Activated T-helper 17 cell treated with anti-CD3 and anti-CD28 coated beads, Interleukin-2, amount 50 U/mL, for 72 hours (primary cell): ENCODE measurements around the gene DNAAF5. TPM values are rescaled to one million over a fixed set of nuclear protein-coding genes. Genes with fewer than 3 reads are reported as not detected.
"Not testable (repeated sequence)": the region's sequence is repeated elsewhere in the genome, so short reads cannot be mapped to it uniquely, and the experiment has no call there.

ENCODE experiments used
- ATAC-seq: fragments of 150-1000 bp; cut with Tn5 transposase; replicated peaks from 2 replicates; pipeline ENCODE4 v1.10.0; 2021; ENCODE audit warnings: mild to moderate bottlenecking, moderate library complexity
- H3K27ac Mint-ChIP-seq: one replicate; pipeline ENCODE4 v1.8.0; 2022; ENCODE audit warnings: mixed read lengths
- H3K27me3 Mint-ChIP-seq: one replicate; pipeline ENCODE4 v1.8.0; 2022; ENCODE audit warnings: mixed read lengths
- H3K36me3 Mint-ChIP-seq: one replicate; pipeline ENCODE4 v1.8.0; 2022; ENCODE audit warnings: low read depth, mild to moderate bottlenecking, mixed read lengths
- H3K4me1 Mint-ChIP-seq: one replicate; pipeline ENCODE4 v1.8.0; 2022; ENCODE audit warnings: mixed read lengths
- H3K4me3 Mint-ChIP-seq: one replicate; pipeline ENCODE4 v1.8.0; 2022; ENCODE audit warnings: mild to moderate bottlenecking, mixed read lengths
- H3K9me3 Mint-ChIP-seq: one replicate; pipeline ENCODE4 v1.8.0; 2022; ENCODE audit warnings: mixed read lengths
- total RNA-seq, 2 donors: library from RNA; stranded (reverse); gene quantifications; one replicate each; pipeline ENCODE4 v1.2.3, GENCODE V29; 2022

The DNAAF5 gene
- total RNA-seq, 2 donors from 2014 or later, result 15.1 to 39.9 TPM

DNA sequence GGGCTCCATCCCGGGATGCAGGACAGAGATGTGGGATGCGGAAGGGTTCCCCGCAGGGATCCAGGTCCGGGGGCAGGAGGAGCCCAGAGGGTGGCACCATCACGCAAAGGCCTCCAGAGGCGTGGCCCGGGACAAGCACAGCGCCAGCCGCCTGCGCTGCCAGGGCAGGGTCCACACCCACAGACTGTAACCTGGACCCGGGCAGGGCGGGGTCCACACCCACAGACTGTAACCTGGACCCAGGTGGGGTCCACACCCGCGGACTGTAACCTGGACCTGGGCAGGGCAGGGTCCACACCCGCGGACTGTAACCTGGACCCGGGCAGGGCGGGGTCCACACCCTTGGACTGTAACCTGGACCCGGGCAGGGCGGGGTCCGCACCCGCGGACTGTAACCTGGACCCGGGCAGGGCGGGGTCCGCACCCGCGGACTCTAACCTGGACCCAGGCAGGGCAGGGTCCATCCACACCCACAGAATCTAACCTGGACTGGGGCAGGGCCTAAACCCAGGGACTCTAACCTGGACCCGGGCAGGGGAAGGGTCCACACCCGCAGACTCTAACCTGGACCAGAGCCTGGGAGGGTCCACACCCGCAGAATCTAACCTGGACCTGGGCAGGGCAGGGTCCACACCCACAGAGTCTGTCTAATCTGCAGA lies 68.3 kb downstream of the DNAAF5 start:
- H3K27me3 Mint-ChIP-seq, result no peaks in the 10 kb centered on the region
- H3K4me1 Mint-ChIP-seq, result no peaks in the 10 kb centered on the region
- H3K36me3 Mint-ChIP-seq, result no peaks in the 10 kb centered on the region
- H3K9me3 Mint-ChIP-seq, result no peaks in the 10 kb centered on the region
- H3K4me3 Mint-ChIP-seq, result no peak overlapping the region
- ATAC-seq, result no peak
- H3K27ac Mint-ChIP-seq, result no peak overlapping the region

DNA sequence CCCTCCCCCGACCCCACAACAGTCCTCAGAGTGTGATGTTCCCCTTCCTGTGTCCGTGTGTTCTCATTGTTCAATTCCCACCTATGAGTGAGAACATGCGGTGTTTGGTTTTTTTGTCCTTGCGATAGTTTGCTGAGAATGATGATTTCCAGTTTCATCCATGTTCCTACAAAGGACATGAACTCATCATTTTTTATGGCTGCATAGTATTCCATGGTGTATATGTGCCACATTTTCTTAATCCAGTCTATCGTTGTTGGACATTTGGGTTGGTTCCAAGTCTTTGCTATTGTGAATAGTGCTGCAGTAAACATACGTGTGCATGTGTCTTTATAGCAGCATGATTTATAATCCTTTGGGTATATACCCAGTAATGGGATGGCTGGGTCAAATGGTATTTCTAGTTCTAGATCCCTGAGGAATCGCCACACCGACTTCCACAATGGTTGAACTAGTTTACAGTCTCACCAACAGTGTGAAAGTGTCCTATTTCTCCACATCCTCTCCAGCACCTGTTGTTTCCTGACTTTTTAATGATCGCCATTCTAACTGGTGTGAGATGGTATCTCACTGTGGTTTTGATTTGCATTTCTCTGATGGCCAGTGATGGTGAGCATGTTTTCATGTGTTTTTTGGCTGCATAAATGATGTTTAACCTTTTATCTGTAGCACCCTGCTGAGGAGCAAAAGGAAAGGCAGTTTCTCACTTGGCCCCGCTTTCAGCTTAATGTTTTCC lies 70.1 kb downstream of the DNAAF5 start:
- not testable (repeated sequence) for H3K4me3 Mint-ChIP-seq, ATAC-seq, H3K36me3 Mint-ChIP-seq, H3K27me3 Mint-ChIP-seq, H3K4me1 Mint-ChIP-seq, H3K27ac Mint-ChIP-seq, H3K9me3 Mint-ChIP-seq

GRCh38 chr7:798921-799470 lies 72.5 kb downstream of the DNAAF5 start:
- no peak for ATAC-seq
- H3K4me1 Mint-ChIP-seq, result no peaks in the 10 kb centered on the region
- H3K9me3 Mint-ChIP-seq, result no peaks in the 10 kb centered on the region
- H3K4me3 Mint-ChIP-seq, result no peak overlapping the region
- H3K27ac Mint-ChIP-seq, result no peak overlapping the region
- no peaks in the 10 kb centered on the region for H3K36me3 Mint-ChIP-seq
- no peaks in the 10 kb centered on the region for H3K27me3 Mint-ChIP-seq

- no peaks in the 10 kb centered on the region for H3K4me1 Mint-ChIP-seq
- H3K27me3 Mint-ChIP-seq, result no peaks in the 10 kb centered on the region
- no peak overlapping the region for H3K4me3 Mint-ChIP-seq
- H3K27ac Mint-ChIP-seq, result no peak overlapping the region
- H3K9me3 Mint-ChIP-seq, result no peaks in the 10 kb centered on the region
- no peak for ATAC-seq
- H3K36me3 Mint-ChIP-seq, result no peaks in the 10 kb centered on the region
Observed at GRCh38 chr7:800692-801091, 74.2 kb downstream of the DNAAF5 start.

- H3K36me3 Mint-ChIP-seq, H3K27me3 Mint-ChIP-seq, ATAC-seq, H3K9me3 Mint-ChIP-seq, H3K4me1 Mint-ChIP-seq, H3K27ac Mint-ChIP-seq, H3K4me3 Mint-ChIP-seq: not testable (repeated sequence)
Observed at GRCh38 chr7:801351-801750, 74.9 kb downstream of the DNAAF5 start.

- H3K4me3 Mint-ChIP-seq, result no peak overlapping the region
- no peak overlapping the region for H3K27ac Mint-ChIP-seq
- no peaks in the 10 kb centered on the region for H3K36me3 Mint-ChIP-seq
- no peaks in the 10 kb centered on the region for H3K27me3 Mint-ChIP-seq
- no peaks in the 10 kb centered on the region for H3K9me3 Mint-ChIP-seq
- H3K4me1 Mint-ChIP-seq, result no peaks in the 10 kb centered on the region
- ATAC-seq, result no peak
Observed at GRCh38 chr7:801940-802381, 75.5 kb downstream of the DNAAF5 start.

GRCh38 chr7:802500-803242 lies 76.2 kb downstream of the DNAAF5 start:
- no peak for ATAC-seq
- Mint-ChIP-seq H3K9me3 (no peaks in the 10 kb centered on the region), H3K4me3 (no peak overlapping the region), H3K27me3 (no peaks in the 10 kb centered on the region), H3K27ac (no peak overlapping the region), H3K36me3 (no peaks in the 10 kb centered on the region), H3K4me1 (no peaks in the 10 kb centered on the region)

- ATAC-seq, result no peak
- Mint-ChIP-seq H3K27ac (no peak overlapping the region), H3K4me1 (no peaks in the 10 kb centered on the region), H3K4me3 (no peak overlapping the region), H3K36me3 (no peaks in the 10 kb centered on the region), H3K9me3 (no peaks in the 10 kb centered on the region), H3K27me3 (no peaks in the 10 kb centered on the region)
Observed at GRCh38 chr7:803243-803635, 76.7 kb downstream of the DNAAF5 start.

DNA sequence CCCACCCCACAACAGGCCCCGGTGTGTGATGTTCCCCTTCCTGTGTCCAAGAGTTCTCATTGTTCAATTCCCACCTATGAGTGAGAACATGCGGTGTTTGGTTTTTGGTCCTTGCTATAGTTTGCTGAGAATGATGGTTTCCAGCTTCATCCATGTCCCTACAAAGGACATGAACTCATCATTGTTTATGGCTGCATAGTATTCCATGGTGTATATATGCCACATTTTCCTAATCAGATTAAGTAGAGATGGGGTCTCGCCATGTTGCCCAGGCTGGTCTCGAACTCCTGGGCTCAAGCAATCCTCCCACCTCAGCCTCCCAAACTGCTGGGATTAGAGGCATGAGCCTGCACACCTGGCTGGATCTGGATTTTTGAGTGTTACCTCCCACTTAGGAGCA lies 77.3 kb downstream of the DNAAF5 start:
- not testable (repeated sequence) for H3K4me3 Mint-ChIP-seq, H3K9me3 Mint-ChIP-seq, H3K27me3 Mint-ChIP-seq, ATAC-seq, H3K4me1 Mint-ChIP-seq, H3K36me3 Mint-ChIP-seq, H3K27ac Mint-ChIP-seq

GRCh38 chr7:805261-805660 lies 78.8 kb downstream of the DNAAF5 start:
- no peaks in the 10 kb centered on the region for H3K4me1 Mint-ChIP-seq
- H3K27me3 Mint-ChIP-seq, result no peaks in the 10 kb centered on the region
- no peak overlapping the region for H3K27ac Mint-ChIP-seq
- H3K36me3 Mint-ChIP-seq, result no peaks in the 10 kb centered on the region
- ATAC-seq, result no peak
- H3K4me3 Mint-ChIP-seq, result no peak overlapping the region
- H3K9me3 Mint-ChIP-seq, result no peaks in the 10 kb centered on the region

DNA sequence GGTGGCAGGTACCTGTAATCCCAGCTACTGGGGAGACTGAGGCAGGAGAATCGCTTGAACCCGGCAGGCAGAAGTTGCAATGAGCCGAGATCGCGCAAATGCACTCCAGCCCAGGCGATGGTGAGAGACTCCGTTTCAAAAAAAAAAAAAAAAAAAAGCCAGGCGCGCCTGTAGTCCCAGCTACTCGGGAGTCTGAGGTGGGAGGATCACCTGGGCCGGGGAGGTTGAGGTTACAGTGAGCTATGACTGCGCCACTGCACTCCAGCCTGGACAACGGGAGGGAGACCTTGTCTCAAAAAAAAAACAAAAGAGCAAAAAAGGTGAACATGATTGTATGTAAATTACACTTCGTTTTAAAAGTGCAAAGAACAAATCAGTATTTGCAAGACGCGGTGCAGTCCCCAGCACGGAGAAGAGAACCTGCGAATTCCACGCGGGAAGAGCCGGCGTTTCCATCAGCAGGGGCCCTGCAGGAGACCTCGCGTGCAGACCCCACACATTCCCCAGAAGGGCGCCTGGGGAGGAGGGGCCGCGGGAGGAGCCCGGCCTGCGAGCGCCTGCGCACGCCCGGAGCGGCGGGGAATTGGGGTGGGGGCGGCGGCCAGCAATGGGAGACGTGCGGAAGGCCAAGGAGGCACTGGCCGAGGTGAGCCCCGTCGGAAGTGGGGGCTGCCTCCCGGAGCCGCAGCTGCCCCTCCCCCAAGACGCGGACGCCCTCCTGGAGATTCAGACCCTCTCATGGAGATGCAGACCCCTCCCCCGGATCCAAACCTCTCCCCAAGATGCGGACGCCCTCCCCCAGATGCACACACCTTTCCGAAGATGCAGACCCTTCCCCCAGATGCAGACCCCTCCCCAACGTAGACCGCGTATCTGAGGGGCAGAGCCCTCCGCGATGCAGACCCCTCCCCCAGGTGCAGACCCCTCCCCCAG lies 89.1 kb downstream of the DNAAF5 start:
- Mint-ChIP-seq H3K36me3 (peaks cover 33% of the 10 kb centered on the region), H3K9me3 (no peaks in the 10 kb centered on the region), H3K27ac (no peak overlapping the region), H3K4me3 (peak overlapping the region; percentile 73), H3K4me1 (peaks cover 31% of the 10 kb centered on the region), H3K27me3 (peaks cover 4% of the 10 kb centered on the region)
- ATAC-seq, result no peak

GRCh38 chr7:816300-816750 lies 89.8 kb downstream of the DNAAF5 start:
- H3K4me3 Mint-ChIP-seq, result peak overlapping the region; percentile 73
- peaks cover 4% of the 10 kb centered on the region for H3K27me3 Mint-ChIP-seq
- no peaks in the 10 kb centered on the region for H3K9me3 Mint-ChIP-seq
- ATAC-seq, result peak; percentile 96
- no peak overlapping the region for H3K27ac Mint-ChIP-seq
- H3K4me1 Mint-ChIP-seq, result peaks cover 35% of the 10 kb centered on the region
- H3K36me3 Mint-ChIP-seq, result peaks cover 38% of the 10 kb centered on the region

DNA sequence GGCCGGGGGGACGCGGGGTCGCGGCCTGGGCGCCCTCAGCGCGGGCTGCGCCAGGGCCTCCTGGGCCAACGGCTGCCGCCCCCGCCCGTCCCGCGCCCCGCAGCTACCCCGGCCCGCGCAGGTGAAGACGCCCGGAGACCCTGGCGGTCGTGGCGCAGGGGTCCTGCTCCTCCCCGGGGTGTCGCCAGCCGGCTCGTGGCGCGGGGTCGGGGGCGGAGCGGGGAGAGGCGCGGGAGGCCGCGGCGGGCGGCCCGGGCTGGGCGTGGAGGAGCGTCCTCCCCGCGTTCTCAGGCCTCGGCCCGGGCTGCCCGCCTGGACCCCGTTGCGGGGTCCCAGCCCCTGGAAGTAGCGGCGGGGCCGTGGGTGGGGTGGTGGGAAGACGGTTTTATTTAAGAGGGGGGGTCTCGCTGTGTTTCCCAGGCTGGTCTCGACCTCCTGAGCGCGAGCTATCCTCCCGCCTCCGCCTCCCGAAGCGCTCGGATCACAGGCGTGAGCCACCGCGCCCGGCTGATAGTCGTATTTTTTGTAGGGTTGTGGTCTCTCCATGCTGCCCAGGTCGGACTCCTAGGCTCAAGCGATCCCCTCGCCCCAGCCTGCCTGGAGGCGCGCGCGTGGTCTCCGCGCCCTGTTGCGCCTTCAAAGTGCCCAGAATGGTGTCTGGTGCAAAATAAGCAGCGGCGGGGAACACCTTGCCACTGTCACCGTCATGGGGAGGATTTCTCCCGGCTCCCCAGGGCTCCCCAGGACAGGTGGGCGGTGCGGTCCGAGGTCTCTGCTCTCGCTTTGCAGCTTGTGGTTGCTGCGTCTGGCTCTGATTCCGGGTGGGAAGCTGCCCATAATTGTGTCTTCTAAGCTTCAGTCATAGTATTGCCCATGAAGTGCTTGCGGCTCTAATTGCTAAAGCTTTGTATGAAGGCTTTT lies 90.5 kb downstream of the DNAAF5 start:
- Mint-ChIP-seq H3K36me3 (peaks cover 41% of the 10 kb centered on the region), H3K4me1 (peaks cover 42% of the 10 kb centered on the region), H3K9me3 (no peaks in the 10 kb centered on the region), H3K27me3 (peaks cover 4% of the 10 kb centered on the region), H3K4me3 (peak overlapping the region; percentile 93), H3K27ac (peak overlapping the region; percentile 93)
- ATAC-seq, result peak; percentile 30
